Gastroesophageal sphincter (tissue), 3 donors: ENCODE data around the gene GJD2.

ENCODE experiments used
- POLR2AphosphoS5 ChIP-seq: sonication (generic); formaldehyde crosslinking; IDR thresholded peaks from one replicate; pipeline ENCODE4 v1.6.1; 2017; ENCODE audit warnings: antibody characterized with exemption
- TF ChIP-seq, protein P1 (sequence below), 4 experiments: fragments of 200-600 bp in 2 of 4; fragments of 450-650 bp in 2 of 4; sonication (generic) in 1 of 4; IDR thresholded peaks; one replicate each; pipeline ENCODE4 v1.5.1; 2017 to 2019; ENCODE audit warnings: antibody characterized with exemption in 4 of 4, mild to moderate bottlenecking in 2 of 4, moderate library complexity in 2 of 4

GRCh38 chr15:34749691-34750090 is 5.1 kb downstream of the GJD2 start:
- TF ChIP-seq, protein P1, sequence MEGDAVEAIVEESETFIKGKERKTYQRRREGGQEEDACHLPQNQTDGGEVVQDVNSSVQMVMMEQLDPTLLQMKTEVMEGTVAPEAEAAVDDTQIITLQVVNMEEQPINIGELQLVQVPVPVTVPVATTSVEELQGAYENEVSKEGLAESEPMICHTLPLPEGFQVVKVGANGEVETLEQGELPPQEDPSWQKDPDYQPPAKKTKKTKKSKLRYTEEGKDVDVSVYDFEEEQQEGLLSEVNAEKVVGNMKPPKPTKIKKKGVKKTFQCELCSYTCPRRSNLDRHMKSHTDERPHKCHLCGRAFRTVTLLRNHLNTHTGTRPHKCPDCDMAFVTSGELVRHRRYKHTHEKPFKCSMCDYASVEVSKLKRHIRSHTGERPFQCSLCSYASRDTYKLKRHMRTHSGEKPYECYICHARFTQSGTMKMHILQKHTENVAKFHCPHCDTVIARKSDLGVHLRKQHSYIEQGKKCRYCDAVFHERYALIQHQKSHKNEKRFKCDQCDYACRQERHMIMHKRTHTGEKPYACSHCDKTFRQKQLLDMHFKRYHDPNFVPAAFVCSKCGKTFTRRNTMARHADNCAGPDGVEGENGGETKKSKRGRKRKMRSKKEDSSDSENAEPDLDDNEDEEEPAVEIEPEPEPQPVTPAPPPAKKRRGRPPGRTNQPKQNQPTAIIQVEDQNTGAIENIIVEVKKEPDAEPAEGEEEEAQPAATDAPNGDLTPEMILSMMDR (IDR thresholded peaks at IDR 0.05) = no peak
- no peak for TF ChIP-seq POLR2AphosphoS5
